Measurements from ENCODE around the gene BEND6.
"Not testable (repeated sequence)": the region's sequence is repeated elsewhere in the genome, so short reads cannot be mapped to it uniquely, and the experiment has no call there.

BEND6 gene

GRCh38 chr6:56986611-56987010 is 31.7 kb downstream of the BEND6 start:
- FAIRE-seq = no peak

- FAIRE-seq = no peak
Measured at GRCh38 chr6:56988145-56988544, 33.2 kb downstream of the BEND6 start.

GRCh38 chr6:56992036-56992435 is 37.1 kb downstream of the BEND6 start:
- FAIRE-seq = no peak

- FAIRE-seq = no peak
Measured at GRCh38 chr6:56992703-56993102, 37.8 kb downstream of the BEND6 start.

- FAIRE-seq = no peak
Measured at GRCh38 chr6:56995347-56995902, 40.5 kb downstream of the BEND6 start.

GRCh38 chr6:56996401-56996800 is 41.5 kb downstream of the BEND6 start:
- no peak for FAIRE-seq

GRCh38 chr6:56999049-56999448 is 44.1 kb downstream of the BEND6 start:
- FAIRE-seq = no peak

- not testable (repeated sequence) for FAIRE-seq
Measured at GRCh38 chr6:56999748-57000147, 44.8 kb downstream of the BEND6 start.

GRCh38 chr6:57002197-57002596 is 47.3 kb downstream of the BEND6 start:
- no peak for FAIRE-seq

- no peak for FAIRE-seq
Measured at GRCh38 chr6:57004292-57004691, 49.4 kb downstream of the BEND6 start.

GRCh38 chr6:57006101-57006500 is 51.2 kb downstream of the BEND6 start:
- FAIRE-seq = no peak

GRCh38 chr6:57008069-57008468 is 53.2 kb downstream of the BEND6 start:
- FAIRE-seq = not testable (repeated sequence)

- FAIRE-seq = no peak
Measured at GRCh38 chr6:57013521-57013926, 58.6 kb downstream of the BEND6 start.

GRCh38 chr6:57017069-57017468 is 62.2 kb downstream of the BEND6 start:
- no peak for FAIRE-seq

GRCh38 chr6:57017841-57018240 is 62.9 kb downstream of the BEND6 start:
- FAIRE-seq = no peak

GRCh38 chr6:57019434-57019833 is 64.5 kb downstream of the BEND6 start:
- FAIRE-seq = no peak

- FAIRE-seq = no peak
Measured at GRCh38 chr6:57021086-57021720, 66.3 kb downstream of the BEND6 start.

GRCh38 chr6:57024321-57024720 is 69.4 kb downstream of the BEND6 start:
- no peak for FAIRE-seq

GRCh38 chr6:57024775-57025174 is 69.9 kb downstream of the BEND6 start:
- no peak for FAIRE-seq

- no peak for FAIRE-seq
Measured at GRCh38 chr6:57026001-57026400, 71.1 kb downstream of the BEND6 start.

- FAIRE-seq = no peak
Measured at GRCh38 chr6:57027301-57027700, 72.4 kb downstream of the BEND6 start.

GRCh38 chr6:57029213-57029612 is 74.3 kb downstream of the BEND6 start:
- no peak for FAIRE-seq

GRCh38 chr6:57033228-57033627 is 78.3 kb downstream of the BEND6 start:
- FAIRE-seq = no peak

- FAIRE-seq = no peak
Measured at GRCh38 chr6:57035549-57035948, 80.6 kb downstream of the BEND6 start.

- no peak for FAIRE-seq
Measured at GRCh38 chr6:57038906-57039305, 84.0 kb downstream of the BEND6 start.
